B cell (primary cell): Measurements from ENCODE around the gene EIF4E2.

Experiments
- EZH2 ChIP-seq: IDR thresholded peaks from 2 replicates; pipeline ENCODE4 v1.6.1; 2012; ENCODE audit warnings: borderline replicate concordance, low read depth, mild to moderate bottlenecking, moderate library complexity, low read length; ENCODE audit not compliant: insufficient read depth, poor library complexity, severe bottlenecking
- TF ChIP-seq, protein P1 (sequence below): fragments of 200-600 bp; IDR thresholded peaks from one replicate; pipeline ENCODE4 v1.8.0; 2022; ENCODE audit warnings: antibody characterized with exemption, mild to moderate bottlenecking

GRCh38 chr2:232502911-232503808, 47.3 kb upstream of the EIF4E2 start:
- TF ChIP-seq, protein P1, sequence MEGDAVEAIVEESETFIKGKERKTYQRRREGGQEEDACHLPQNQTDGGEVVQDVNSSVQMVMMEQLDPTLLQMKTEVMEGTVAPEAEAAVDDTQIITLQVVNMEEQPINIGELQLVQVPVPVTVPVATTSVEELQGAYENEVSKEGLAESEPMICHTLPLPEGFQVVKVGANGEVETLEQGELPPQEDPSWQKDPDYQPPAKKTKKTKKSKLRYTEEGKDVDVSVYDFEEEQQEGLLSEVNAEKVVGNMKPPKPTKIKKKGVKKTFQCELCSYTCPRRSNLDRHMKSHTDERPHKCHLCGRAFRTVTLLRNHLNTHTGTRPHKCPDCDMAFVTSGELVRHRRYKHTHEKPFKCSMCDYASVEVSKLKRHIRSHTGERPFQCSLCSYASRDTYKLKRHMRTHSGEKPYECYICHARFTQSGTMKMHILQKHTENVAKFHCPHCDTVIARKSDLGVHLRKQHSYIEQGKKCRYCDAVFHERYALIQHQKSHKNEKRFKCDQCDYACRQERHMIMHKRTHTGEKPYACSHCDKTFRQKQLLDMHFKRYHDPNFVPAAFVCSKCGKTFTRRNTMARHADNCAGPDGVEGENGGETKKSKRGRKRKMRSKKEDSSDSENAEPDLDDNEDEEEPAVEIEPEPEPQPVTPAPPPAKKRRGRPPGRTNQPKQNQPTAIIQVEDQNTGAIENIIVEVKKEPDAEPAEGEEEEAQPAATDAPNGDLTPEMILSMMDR = no peak
- no peak for TF ChIP-seq EZH2
